HG03039 (cell line): Measurements from ENCODE around the gene POLE2.
A peak's percentile ranks its signal among the peaks of the same experiment; 100 is the strongest.
"Not testable (repeated sequence)": the region's sequence is repeated elsewhere in the genome, so short reads cannot be mapped to it uniquely, and the experiment has no call there.

ENCODE experiments used
- ATAC-seq: cut with Tn5 transposase; IDR thresholded peaks from one replicate; pipeline ENCODE4 v1.9.1; 2021; ENCODE audit warnings: mild to moderate bottlenecking, moderate library complexity; ENCODE audit not compliant: unreplicated experiment

Gene POLE2, protein sequence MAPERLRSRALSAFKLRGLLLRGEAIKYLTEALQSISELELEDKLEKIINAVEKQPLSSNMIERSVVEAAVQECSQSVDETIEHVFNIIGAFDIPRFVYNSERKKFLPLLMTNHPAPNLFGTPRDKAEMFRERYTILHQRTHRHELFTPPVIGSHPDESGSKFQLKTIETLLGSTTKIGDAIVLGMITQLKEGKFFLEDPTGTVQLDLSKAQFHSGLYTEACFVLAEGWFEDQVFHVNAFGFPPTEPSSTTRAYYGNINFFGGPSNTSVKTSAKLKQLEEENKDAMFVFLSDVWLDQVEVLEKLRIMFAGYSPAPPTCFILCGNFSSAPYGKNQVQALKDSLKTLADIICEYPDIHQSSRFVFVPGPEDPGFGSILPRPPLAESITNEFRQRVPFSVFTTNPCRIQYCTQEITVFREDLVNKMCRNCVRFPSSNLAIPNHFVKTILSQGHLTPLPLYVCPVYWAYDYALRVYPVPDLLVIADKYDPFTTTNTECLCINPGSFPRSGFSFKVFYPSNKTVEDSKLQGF

DNA sequence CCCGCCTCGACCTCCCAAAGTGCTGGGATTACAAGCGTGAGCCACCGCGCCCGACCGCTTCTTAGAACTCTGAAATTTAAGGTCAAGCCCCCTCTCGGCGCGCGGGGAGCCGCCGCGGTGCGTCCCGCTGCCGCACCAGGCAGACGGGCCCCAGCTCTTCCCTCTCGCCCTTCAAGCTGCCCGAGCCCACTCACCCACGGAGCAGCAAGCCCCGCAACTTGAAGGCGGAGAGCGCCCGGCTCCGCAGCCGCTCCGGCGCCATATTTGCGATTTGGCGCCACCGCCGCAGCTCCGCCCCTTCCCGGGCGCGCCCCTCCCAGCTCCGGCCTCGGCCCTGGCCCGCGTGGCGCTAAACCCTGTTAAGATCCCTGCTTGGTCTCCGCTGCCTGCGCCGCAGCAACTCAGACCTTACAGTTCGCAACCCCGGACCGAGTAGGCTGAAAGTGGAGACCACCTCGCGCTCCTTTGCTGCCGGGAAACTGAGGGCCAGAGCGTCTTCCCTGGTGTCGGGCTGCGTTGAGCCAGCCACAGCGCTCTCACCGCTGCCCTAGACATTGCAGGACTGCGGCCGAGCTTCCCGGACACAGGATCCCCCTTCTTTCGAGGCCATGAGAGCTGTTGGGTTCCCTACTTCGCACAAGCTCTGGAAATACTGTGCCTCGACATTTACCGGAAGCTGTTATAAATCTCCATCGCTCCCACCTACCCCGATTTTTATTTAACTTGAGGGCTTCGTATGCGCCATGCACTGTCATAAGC is at the start of gene POLE2:
Gene POLE2, minus strand, starts transcription at position 273 of the 759 bp plus-strand sequence. Its CDS starts 11 bp downstream, at position 262.
- ATAC-seq, result peak; percentile 85

- ATAC-seq, result not testable (repeated sequence)
Measured at GRCh38 chr14:49735669-49736068, 47.7 kb upstream of the POLE2 start.

DNA sequence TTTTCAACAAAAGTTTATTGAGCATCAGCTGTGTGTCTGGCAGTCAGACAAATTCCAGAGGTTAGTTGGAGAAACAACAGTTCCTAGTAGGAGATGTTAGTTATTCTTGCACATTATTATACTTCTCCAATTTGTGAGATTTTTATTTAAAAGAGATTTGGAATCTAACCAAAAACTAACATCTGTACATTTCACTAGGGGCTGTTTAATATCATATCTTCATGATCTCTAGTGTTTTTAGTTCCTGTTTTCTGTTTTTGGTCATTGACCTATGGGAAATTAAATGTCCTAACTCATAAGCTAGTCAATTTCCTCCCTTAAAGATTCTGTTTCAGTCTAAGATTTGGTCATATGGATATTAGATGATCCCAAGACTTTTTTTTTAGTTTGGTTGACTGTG is 45.8 kb upstream of the POLE2 start:
- ATAC-seq, result no peak

- no peak for ATAC-seq
Measured at GRCh38 chr14:49732896-49733295, 44.9 kb upstream of the POLE2 start.

- no peak for ATAC-seq
Measured at GRCh38 chr14:49727171-49727570, 39.2 kb upstream of the POLE2 start.

DNA sequence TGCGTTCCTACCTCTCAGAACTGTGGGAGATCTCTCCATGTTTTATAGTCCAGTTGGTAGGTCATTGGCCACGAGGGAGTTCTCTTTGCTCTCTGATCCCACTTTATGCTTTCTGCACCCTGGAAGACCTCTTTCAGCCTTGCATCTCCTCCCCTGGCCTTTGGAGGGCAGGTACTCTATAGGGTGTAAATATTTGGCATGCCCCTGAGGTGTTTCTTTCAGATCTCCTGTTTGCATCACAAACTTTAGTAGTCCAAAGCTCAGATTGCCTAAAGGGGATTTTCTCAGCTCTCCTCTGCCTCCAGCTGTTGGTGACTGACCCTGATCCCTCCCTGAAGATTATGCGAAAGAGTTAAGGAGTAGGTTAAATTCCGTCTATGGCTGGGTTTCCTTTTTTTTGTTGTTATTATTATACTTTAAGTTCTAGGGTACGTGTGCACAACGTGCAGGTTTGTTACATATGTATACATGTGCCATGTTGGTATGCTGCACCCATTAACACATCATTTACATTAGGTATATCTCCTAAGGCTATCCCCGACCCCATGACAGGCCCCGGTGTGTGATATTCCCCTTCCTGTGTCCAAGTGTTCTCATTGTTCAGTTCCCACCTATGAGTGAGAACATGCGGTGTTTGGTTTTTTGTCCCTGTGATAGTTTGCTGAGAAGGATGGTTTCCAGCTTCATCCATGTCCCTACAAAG is 33.9 kb upstream of the POLE2 start:
- ATAC-seq, result not testable (repeated sequence)

DNA sequence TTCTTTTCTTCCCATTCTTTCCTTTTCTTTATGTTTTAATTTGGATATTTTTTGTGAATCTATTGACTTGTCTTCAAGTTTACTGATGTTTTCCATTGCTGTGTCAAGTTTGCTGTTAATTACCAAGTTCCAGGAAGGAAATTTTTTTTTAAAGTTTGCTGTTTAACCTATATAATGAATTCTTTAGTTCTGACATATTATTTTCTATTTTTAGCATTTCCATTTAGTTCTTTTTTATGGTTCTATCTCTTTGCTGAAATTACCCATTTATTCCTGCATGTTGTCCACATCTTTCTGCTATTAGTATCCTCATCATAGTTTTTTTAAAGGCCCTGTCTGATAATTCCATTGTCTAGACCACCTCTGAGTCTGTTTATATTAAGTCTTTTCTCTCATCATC is 32.7 kb upstream of the POLE2 start:
- no peak for ATAC-seq

GRCh38 chr14:49710993-49711392 is 23.0 kb upstream of the POLE2 start:
- ATAC-seq, result not testable (repeated sequence)

GRCh38 chr14:49704471-49704870 is 16.5 kb upstream of the POLE2 start:
- not testable (repeated sequence) for ATAC-seq

GRCh38 chr14:49703965-49704364 is 16.0 kb upstream of the POLE2 start:
- no peak for ATAC-seq

GRCh38 chr14:49702725-49703124 is 14.7 kb upstream of the POLE2 start:
- no peak for ATAC-seq

GRCh38 chr14:49693735-49694124 is 5.7 kb upstream of the POLE2 start:
- ATAC-seq, result not testable (repeated sequence)

DNA sequence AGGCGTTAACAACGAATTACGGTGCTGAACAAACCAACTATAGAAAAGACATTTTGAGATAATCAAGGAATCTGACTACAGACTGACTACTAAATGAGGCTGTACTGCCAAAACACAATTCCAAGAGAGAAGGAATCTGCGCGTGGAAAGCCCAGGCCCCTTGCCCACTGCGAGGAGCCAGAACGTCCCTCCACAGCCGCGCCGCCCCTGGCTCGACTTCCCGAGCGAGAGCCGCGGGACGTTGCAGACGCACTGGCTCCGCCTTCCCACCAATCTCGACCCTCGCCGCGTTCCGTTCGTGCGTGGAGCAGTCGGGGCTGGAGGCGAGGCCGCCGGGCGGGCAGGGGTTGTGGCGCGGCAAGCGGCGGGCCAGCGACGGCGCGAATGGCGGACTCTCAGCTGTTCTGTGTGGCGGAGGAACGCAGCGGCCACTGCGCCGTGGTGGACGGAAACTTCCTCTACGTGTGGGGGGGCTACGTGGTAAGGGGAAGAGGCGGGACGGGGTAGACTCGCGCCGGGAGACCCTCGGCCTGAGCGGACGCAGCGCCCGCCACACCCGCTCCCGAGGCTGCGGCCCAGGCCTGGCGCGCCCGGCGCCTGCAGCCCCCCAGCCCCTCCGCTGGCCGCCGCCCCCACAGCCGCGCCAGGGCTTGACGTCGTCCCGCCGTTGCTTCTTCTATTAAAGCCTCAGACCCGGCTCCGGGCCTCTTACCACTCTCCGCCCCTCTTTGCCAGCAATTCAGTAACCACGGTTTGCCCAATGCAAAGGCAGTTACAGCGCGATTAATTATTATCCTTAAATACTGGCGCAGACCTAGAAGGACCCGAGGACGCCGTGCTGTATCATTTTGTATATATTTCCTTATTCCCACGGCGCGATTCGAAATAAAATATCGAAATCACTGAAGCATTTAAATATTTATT is 5.1 kb upstream of the POLE2 start, which contains the start of gene KLHDC1:
Gene KLHDC1, plus strand, starts transcription at position 310 of the 924 bp plus-strand sequence. Its CDS starts 75 bp downstream, at position 385.
- ATAC-seq, result peak; percentile 48

DNA sequence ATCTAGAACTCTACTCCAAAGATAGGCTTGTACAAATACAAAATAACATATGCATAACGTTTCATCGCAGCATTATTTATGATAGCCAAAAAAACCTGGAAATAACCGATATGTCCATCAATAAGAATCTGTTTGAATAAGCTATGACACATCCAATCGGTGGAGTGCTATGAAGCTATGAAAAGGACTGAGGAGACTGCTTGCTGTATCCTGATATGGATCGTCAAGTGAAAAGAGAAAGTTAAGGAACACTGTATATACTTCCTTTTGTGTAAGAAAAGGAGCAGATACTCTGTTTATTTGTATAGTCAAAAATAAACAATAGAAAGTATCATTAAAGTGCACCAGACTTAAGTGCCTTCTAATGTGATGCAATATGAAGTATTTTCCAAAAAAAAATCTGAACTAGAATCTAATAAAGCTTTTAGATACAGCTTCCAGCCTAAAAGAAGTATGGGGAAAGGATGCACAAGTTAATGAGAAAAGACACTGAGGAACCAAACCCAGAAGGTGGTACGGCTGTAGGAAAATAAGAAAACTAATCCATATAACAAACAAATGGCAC is 4.3 kb upstream of the POLE2 start:
- ATAC-seq, result no peak

DNA sequence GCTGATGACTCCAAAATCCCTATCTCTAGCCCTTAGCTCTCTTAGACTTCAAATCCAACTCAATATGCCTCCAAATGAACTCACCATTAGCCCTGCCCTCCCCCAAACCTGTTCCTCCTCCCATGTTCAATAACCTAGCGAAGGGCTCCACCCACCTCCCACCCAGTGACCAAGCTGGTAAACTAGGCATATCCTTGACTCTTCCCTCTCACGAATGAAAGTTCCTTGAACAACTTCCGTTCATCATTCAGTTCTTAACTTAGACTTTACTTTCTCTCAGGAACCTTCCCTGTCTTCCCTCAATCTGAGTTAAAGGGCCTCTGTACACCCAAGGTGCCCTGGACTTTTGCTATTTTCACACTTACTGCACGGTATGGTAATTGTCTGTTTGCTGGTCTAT is 3.0 kb upstream of the POLE2 start:
- ATAC-seq, result no peak

DNA sequence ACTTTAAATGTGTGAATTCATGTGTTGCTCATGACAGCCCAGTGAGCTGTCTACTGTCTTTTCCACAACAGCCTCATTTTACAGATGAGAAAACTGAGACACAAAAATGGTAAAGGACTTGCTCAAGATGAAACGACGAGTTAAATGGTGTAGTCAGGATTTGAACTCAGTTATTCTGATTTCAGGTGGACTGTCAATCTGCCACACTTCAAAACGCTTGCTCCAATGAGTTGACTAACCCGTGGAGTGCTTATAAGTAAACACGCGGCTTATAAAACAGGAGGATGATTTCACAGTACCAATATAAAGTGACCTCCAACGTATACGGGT is 652 bp upstream of the POLE2 start:
- ATAC-seq, result no peak

GRCh38 chr14:49686425-49686824 is 1.6 kb downstream of the POLE2 start:
- no peak for ATAC-seq

- ATAC-seq, result no peak
Measured at GRCh38 chr14:49679271-49679670, 8.7 kb downstream of the POLE2 start.

GRCh38 chr14:49677643-49678042 is 10.4 kb downstream of the POLE2 start:
- ATAC-seq, result no peak

DNA sequence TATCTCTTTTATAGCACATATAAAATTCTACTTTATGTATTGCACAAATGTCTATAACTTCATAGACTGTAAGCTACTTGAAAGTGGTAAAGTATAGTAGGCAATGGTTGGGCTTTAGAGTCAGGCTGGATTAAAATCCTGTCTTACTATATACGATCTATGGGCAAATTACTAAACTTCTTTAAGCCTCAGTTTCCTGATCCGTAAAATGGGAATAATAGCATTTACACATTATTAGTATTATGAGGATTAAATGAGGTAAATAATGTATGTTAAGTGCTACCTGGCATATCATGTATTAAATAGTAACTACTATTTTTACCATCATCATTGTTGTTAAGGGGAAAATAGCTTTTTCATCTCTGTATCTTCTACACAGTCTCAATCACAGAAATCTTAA is 14.4 kb downstream of the POLE2 start:
- ATAC-seq, result no peak
